WTC11 (cell line): Measurements from ENCODE around the gene CXCR5. TPM values are rescaled to one million over a fixed set of nuclear protein-coding genes. Genes with fewer than 3 reads are reported as not detected.

Source experiments
- ATAC-seq: fragments of 200-7000 bp; cut with Tn5 transposase; 2 replicates; pipeline ENCODE4 v1.10.0; 2021; ENCODE audit warnings: mild to moderate bottlenecking, moderate library complexity
- CTCF ChIA-PET: fragments of 300-600 bp; sonication (Branson Sonifier 250); formaldehyde crosslinking; loops from one replicate; lab custom pipeline; 2021; ENCODE audit warnings: antibody characterized with exemption; lab: Charles Lee
- POLR2A ChIA-PET: fragments of 350-600 bp; sonication (Branson Sonifier 250); formaldehyde crosslinking; loops from one replicate; lab custom pipeline; 2021; ENCODE audit warnings: antibody characterized with exemption; lab: Charles Lee
- DNase-seq: peaks from one replicate; pipeline ENCODE4 v3.0.0; 2021; ENCODE audit warnings: low spot score
- H3K27ac Mint-ChIP-seq: 2 replicates; pipeline ENCODE4 v1.8.0; 2021; ENCODE audit warnings: mixed read lengths
- H3K27me3 Mint-ChIP-seq: 2 replicates; pipeline ENCODE4 v1.8.0; 2021; ENCODE audit warnings: low read depth, mild to moderate bottlenecking, moderate library complexity, mixed read lengths
- H3K36me3 Mint-ChIP-seq: 2 replicates; pipeline ENCODE4 v1.8.0; 2021; ENCODE audit warnings: mixed read lengths
- H3K4me1 Mint-ChIP-seq: 2 replicates; pipeline ENCODE4 v1.8.0; 2022; ENCODE audit warnings: mixed read lengths
- H3K4me3 Mint-ChIP-seq: 2 replicates; pipeline ENCODE4 v1.8.0; 2021; ENCODE audit warnings: mild to moderate bottlenecking, moderate library complexity, mixed read lengths
- H3K9me3 Mint-ChIP-seq: 2 replicates; pipeline ENCODE4 v1.8.0; 2021; ENCODE audit warnings: mixed read lengths
- ARID4B ChIP-seq: sonication (generic); formaldehyde crosslinking; IDR thresholded peaks from 2 replicates; pipeline ENCODE4 v1.8.0; 2023; ENCODE audit warnings: missing genetic modification reagents, mild to moderate bottlenecking, borderline replicate concordance
- ELF4 ChIP-seq: sonication (generic); formaldehyde crosslinking; IDR thresholded peaks from 2 replicates; pipeline ENCODE4 v1.8.1; 2022; ENCODE audit warnings: low read depth, mild to moderate bottlenecking, moderate library complexity, missing genetic modification reagents
- FOXP4 ChIP-seq: sonication (generic); formaldehyde crosslinking; IDR thresholded peaks from 2 replicates; pipeline ENCODE4 v1.8.0; 2022; ENCODE audit warnings: mild to moderate bottlenecking, missing genetic modification reagents
- HMGXB4 ChIP-seq: sonication (generic); formaldehyde crosslinking; IDR thresholded peaks from 2 replicates; pipeline ENCODE4 v1.8.1; 2023; ENCODE audit warnings: mild to moderate bottlenecking, moderate library complexity, missing genetic modification reagents
- JUN ChIP-seq: sonication (generic); formaldehyde crosslinking; IDR thresholded peaks from 2 replicates; pipeline ENCODE4 v1.8.0; 2023; ENCODE audit warnings: mild to moderate bottlenecking, missing genetic modification reagents
- PRDM15 ChIP-seq: sonication (generic); formaldehyde crosslinking; IDR thresholded peaks from 2 replicates; pipeline ENCODE4 v1.8.0; 2022; ENCODE audit warnings: missing genetic modification reagents
- RORB ChIP-seq: fragments of 250-450 bp; sonication (Bioruptor Pico); IDR thresholded peaks from 2 replicates; pipeline ENCODE4 v1.9.0; 2021; ENCODE audit warnings: mild to moderate bottlenecking
- SMAD3 ChIP-seq: sonication (generic); formaldehyde crosslinking; IDR thresholded peaks from 2 replicates; pipeline ENCODE4 v1.8.0; 2022; ENCODE audit warnings: missing genetic modification reagents, mild to moderate bottlenecking, borderline replicate concordance
- SOX15 ChIP-seq: fragments of 250-450 bp; sonication (Bioruptor Pico); IDR thresholded peaks from 2 replicates; pipeline ENCODE4 v1.9.0; 2021; ENCODE audit warnings: mild to moderate bottlenecking
- SP1 ChIP-seq: sonication (generic); formaldehyde crosslinking; conservative IDR thresholded peaks from 2 replicates; pipeline ENCODE4 v1.8.1; 2022; ENCODE audit warnings: missing genetic modification reagents
- TEAD1 ChIP-seq: sonication (generic); formaldehyde crosslinking; IDR thresholded peaks from 2 replicates; pipeline ENCODE4 v1.8.0; 2022; ENCODE audit warnings: mild to moderate bottlenecking, missing genetic modification reagents
- ZNF281 ChIP-seq: sonication (generic); formaldehyde crosslinking; IDR thresholded peaks from 2 replicates; pipeline ENCODE4 v1.8.0; 2023; ENCODE audit warnings: mild to moderate bottlenecking, missing genetic modification reagents
- total RNA-seq: library from RNA; stranded (reverse); gene quantifications from 3 replicates; pipeline ENCODE4 v1.2.3, GENCODE V29; 2021
- TF ChIP-seq, protein P1 (sequence below): sonication (generic); formaldehyde crosslinking; IDR thresholded peaks from 2 replicates; pipeline ENCODE4 v1.8.1; 2022; ENCODE audit warnings: missing genetic modification reagents, borderline replicate concordance
- TF ChIP-seq, protein P2 (sequence below): sonication (generic); formaldehyde crosslinking; IDR thresholded peaks from 2 replicates; pipeline ENCODE4 v1.8.1; 2022; ENCODE audit warnings: mild to moderate bottlenecking, missing genetic modification reagents, moderate library complexity, borderline replicate concordance
- TF ChIP-seq, protein P3 (sequence below): sonication (generic); formaldehyde crosslinking; IDR thresholded peaks from 2 replicates; pipeline ENCODE4 v1.8.1; 2022; ENCODE audit warnings: low read depth, missing genetic modification reagents, borderline replicate concordance

CXCR5 gene
- total RNA-seq, 1 experiment from 2014 or later: 0.07 TPM

DNA sequence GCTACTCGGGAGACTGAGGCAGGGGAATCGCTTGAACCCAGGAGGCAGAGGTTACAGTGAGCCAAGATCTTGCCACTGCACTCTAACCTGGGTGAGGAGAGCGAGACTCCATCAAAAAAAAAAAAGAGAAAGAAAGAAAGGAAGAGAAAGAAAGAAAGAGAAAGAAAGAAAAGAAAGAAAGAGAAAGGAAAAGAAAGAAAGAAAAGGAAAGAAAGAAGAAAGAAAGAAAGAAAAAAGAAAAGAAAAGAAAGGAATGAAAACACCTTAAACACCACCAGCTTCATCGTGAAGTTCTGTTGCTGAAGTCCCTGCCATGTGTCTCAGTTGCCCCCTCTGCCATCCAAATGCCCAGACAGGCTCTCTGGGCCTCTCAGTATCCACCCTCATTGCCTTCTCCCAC lies 9.9 kb upstream of the CXCR5 start:
- H3K36me3 Mint-ChIP-seq: no peaks in the 10 kb centered on the region
- peaks cover 22% of the 10 kb centered on the region for H3K4me1 Mint-ChIP-seq
- no peaks in the 10 kb centered on the region; the same call in 1 of the 2 replicates for H3K27me3 Mint-ChIP-seq
- ChIA-PET POLR2A (no interaction called here), CTCF (no interaction called here)
- H3K4me3 Mint-ChIP-seq: no peak overlapping the region
- no peak for DNase-seq
- ATAC-seq: no peak
- H3K27ac Mint-ChIP-seq: no peak overlapping the region
- H3K9me3 Mint-ChIP-seq: peaks cover 4% of the 10 kb centered on the region; the same call in 1 of the 2 replicates
- no peak for TF ChIP-seq SP1 (CRISPR knock-in tag)
- TF ChIP-seq, protein P1, sequence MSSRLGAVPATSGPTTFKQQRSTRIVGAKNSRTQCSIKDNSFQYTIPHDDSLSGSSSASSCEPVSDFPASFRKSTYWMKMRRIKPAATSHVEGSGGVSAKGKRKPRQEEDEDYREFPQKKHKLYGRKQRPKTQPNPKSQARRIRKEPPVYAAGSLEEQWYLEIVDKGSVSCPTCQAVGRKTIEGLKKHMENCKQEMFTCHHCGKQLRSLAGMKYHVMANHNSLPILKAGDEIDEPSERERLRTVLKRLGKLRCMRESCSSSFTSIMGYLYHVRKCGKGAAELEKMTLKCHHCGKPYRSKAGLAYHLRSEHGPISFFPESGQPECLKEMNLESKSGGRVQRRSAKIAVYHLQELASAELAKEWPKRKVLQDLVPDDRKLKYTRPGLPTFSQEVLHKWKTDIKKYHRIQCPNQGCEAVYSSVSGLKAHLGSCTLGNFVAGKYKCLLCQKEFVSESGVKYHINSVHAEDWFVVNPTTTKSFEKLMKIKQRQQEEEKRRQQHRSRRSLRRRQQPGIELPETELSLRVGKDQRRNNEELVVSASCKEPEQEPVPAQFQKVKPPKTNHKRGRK: 0 out of 2 replicates have a peak, but pooled peaks have one; percentile 47

DNA sequence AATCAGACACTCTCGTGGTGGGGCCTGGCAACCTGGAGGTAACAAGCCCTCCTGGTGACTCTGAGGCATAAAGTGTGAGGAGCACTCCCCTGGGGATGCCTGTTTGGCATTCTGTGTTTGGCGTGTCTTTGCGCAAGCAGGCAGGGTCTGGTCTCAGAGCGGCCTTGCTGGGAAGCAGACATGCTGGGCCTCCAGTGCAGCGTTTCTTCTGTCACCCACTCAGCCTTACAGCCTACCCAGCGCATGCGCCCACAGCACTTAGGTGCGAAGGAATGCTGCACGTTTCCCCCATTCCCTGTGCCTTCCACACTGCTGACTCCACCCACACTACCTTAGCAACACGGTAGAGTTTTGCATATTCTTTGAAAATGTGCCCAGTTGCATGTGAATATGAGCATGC lies 7.4 kb upstream of the CXCR5 start:
- Mint-ChIP-seq H3K27me3 (no peaks in the 10 kb centered on the region; the same call in 1 of the 2 replicates), H3K9me3 (peaks cover 4% of the 10 kb centered on the region; the same call in 1 of the 2 replicates), H3K4me1 (peaks cover 6% of the 10 kb centered on the region), H3K27ac (no peak overlapping the region), H3K4me3 (no peak overlapping the region), H3K36me3 (no peaks in the 10 kb centered on the region)
- no peak for DNase-seq
- ChIA-PET POLR2A (no interaction called here), CTCF (no interaction called here)
- no peak for ATAC-seq
- TF ChIP-seq, protein P2, sequence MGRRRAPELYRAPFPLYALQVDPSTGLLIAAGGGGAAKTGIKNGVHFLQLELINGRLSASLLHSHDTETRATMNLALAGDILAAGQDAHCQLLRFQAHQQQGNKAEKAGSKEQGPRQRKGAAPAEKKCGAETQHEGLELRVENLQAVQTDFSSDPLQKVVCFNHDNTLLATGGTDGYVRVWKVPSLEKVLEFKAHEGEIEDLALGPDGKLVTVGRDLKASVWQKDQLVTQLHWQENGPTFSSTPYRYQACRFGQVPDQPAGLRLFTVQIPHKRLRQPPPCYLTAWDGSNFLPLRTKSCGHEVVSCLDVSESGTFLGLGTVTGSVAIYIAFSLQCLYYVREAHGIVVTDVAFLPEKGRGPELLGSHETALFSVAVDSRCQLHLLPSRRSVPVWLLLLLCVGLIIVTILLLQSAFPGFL: no peak
- no peak for TF ChIP-seq SMAD3 (CRISPR knock-in tag)
- TF ChIP-seq FOXP4 (CRISPR knock-in tag): no peak
- no peak for TF ChIP-seq JUN (CRISPR knock-in tag)
- no peak for TF ChIP-seq PRDM15 (CRISPR knock-in tag)
- TF ChIP-seq ARID4B (CRISPR knock-in tag): no peak
- TF ChIP-seq RORB (CRISPR knock-in tag): no peak
- TF ChIP-seq SOX15: no peak
- no peak for TF ChIP-seq HMGXB4 (CRISPR knock-in tag)
- TF ChIP-seq, protein P3, sequence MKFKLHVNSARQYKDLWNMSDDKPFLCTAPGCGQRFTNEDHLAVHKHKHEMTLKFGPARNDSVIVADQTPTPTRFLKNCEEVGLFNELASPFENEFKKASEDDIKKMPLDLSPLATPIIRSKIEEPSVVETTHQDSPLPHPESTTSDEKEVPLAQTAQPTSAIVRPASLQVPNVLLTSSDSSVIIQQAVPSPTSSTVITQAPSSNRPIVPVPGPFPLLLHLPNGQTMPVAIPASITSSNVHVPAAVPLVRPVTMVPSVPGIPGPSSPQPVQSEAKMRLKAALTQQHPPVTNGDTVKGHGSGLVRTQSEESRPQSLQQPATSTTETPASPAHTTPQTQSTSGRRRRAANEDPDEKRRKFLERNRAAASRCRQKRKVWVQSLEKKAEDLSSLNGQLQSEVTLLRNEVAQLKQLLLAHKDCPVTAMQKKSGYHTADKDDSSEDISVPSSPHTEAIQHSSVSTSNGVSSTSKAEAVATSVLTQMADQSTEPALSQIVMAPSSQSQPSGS (CRISPR knock-in tag): no peak
- TF ChIP-seq TEAD1 (CRISPR knock-in tag): no peak
- TF ChIP-seq ZNF281 (CRISPR knock-in tag): no peak
- no peak for TF ChIP-seq ELF4
